AG09319 (cell line): Measurements from ENCODE around the gene ANO10.

ENCODE experiments used
- DNase-seq: peaks from one replicate; pipeline ENCODE4 v3.0.0-alpha.2; 2010; ENCODE audit warnings: low read depth; ENCODE audit errors: extremely low read depth
- CTCF ChIP-seq: IDR thresholded peaks from 2 replicates; pipeline ENCODE4 v1.5.1; 2011; ENCODE audit warnings: low read depth, mild to moderate bottlenecking, inconsistent platforms, low read length, moderate library complexity

The ANO10 gene

GRCh38 chr3:43328653-43329052 lies 293.2 kb downstream of the ANO10 start:
- no peak for DNase-seq
- TF ChIP-seq CTCF: no peak

DNA sequence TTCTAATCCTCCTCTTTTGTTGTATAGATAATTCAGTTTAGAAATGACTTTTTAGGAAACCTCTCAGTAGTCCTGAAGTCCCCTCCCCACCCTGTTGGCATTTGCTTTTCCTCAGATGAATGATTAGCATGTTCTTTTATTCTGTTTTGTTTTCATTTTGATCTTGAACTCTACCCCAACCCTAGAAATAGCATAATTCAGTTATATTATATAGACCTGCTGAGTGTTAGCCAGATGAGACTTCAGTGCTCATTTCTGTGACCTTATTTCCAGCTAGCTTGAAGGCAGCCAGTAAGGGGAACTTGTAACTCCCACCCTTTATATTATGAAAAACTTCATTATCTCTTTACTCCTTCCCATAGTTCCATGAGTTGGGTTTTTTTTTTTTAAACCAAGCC lies 294.2 kb downstream of the ANO10 start:
- no peak for TF ChIP-seq CTCF

DNA sequence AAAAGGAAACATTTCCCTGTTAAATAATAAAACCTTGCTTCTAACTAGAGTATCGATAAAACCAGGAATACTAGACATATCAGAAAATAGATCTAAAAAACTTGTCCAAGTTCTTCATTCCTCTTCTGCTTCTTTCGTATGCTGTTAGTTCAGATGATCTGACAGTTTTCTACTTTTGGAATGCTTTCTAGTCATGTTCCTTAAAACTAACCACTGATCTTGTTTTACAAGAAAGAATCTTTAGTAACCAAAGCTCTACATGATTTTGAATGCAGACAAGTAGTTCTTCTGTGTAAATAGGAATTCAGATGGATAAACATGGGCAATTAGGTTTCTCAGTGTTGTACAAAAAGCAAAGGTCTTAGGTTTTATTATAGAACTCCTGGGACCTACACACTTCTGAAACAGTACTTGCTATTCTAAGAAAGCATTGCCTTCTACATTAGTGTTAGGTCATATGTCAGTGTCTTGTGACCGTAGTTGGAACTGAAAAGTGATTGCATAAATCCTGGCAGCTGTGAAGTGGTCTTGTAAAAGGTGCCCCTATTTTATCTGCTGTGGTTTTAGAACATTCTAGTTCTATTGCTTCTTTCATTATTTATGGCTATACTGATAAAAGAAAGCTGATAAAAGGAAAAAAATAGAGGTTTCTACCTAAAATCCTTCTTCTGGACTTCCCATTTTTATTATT lies 294.8 kb downstream of the ANO10 start:
- DNase-seq: no peak
- TF ChIP-seq CTCF: no peak

More for the DNA sequence above, 294.2 kb downstream of the ANO10 start:
- DNase-seq: no peak

GRCh38 chr3:43323541-43323940 lies 298.3 kb downstream of the ANO10 start:
- TF ChIP-seq CTCF: no peak

DNA sequence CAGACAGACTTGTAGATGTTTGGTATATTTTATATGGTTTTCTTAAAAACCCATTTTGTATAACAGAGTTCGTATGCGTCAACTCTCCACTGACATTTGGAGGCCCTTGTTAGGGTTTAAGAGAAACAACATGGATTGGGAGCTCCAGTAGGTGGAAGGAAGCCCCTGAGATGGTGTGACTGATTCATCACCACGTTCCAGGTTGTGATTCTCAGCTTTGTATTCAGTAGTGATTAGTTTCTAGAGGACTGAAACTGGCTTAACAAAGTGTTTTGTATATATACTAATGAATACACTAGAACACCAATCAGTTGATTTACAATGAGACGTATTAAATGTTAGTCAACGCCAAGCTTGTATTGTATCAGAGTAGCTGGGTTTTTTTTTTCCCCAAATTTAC lies 301.5 kb downstream of the ANO10 start:
- TF ChIP-seq CTCF: no peak
- no peak for DNase-seq

More at GRCh38 chr3:43323541-43323940, 298.3 kb downstream of the ANO10 start:
- no peak for DNase-seq

DNA sequence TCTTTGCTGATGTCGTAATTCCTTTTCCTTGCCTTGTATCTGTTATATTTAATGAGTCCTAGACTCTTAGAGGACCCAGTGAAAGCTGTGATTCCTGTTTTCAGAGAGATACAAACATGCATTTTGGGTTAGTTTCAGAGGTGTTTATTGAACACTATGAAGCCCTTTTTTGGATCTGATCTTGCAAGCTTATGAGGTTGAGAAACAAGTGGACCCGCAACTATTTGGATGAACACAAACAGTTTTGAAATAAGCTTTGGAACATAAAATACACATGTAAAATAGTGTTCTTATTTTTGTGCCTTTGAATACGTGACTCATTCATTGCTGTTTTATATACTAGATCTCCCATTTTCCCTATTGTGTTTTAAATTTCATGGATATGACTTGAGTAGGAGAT lies 302.0 kb downstream of the ANO10 start:
- TF ChIP-seq CTCF: no peak
- no peak for DNase-seq

DNA sequence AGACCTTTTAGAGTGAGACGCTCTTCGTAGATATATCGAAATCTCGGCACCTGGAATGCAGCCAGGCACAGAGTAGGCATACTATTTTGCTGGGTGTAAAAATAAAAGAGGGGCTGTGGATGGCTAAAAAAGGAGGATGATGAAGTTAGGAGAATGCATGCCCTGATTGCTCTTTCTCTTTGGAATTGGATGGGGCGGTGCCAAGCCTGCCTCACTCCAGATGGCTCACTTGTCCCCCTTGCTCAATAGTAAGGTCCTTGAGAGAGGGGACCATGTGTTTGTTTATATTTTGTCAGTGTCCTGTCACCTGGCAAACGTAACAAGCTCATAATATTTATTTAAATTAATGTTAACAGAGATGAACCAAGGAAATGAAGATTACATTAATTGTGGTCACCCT lies 302.4 kb downstream of the ANO10 start:
- TF ChIP-seq CTCF: no peak
- DNase-seq: no peak
